HEK293 (cell line): ENCODE data around the gene NFKBIA.

Source experiments
- CTCF ChIA-PET: fragments of 350-600 bp; formaldehyde crosslinking; extraction: SDS; loops from one replicate; lab custom pipeline; 2021; ENCODE audit warnings: antibody characterized with exemption; lab: Yijun Ruan, JAX
- POLR2A ChIA-PET: fragments of 300-600 bp; formaldehyde crosslinking; extraction: SDS; loops from one replicate; lab custom pipeline; 2020; ENCODE audit warnings: antibody characterized with exemption, inconsistent platforms; lab: Yijun Ruan, JAX
- H3K27ac ChIP-seq: fragments of 200-500 bp; sonication (Bioruptor generic); 2 replicates; pipeline ENCODE4 v1.5.1; 2014; ENCODE audit warnings: low read depth, low read length, control low read depth, inconsistent platforms; ENCODE audit errors: extremely low read depth
- H3K36me3 ChIP-seq, 2 experiments: fragments of 200-500 bp in 1 of 2; sonication (Bioruptor generic) in 1 of 2; 1 replicate in 1 of 2; 2 replicates in 1 of 2; pipeline ENCODE4 v1.5.1; 2014 to 2017; ENCODE audit warnings: inconsistent platforms in 2 of 2, low read length in 2 of 2; ENCODE audit not compliant: control insufficient read depth in 2 of 2, insufficient read depth in 1 of 2
- H3K4me1 ChIP-seq: fragments of 200-500 bp; sonication (Bioruptor generic); 2 replicates; pipeline ENCODE4 v1.5.1; 2014; ENCODE audit warnings: mild to moderate bottlenecking, low read length, inconsistent platforms; ENCODE audit not compliant: control insufficient read depth, insufficient read depth
- H3K4me3 ChIP-seq: 2 replicates; pipeline ENCODE4 v1.5.1; 2011; ENCODE audit warnings: low read depth, mild to moderate bottlenecking, control low read depth, low read length, moderate library complexity
- H3K9me3 ChIP-seq: fragments of 200-500 bp; sonication (Bioruptor generic); 2 replicates; pipeline ENCODE4 v1.5.1; 2014; ENCODE audit warnings: low read depth, low read length, inconsistent platforms; ENCODE audit not compliant: control insufficient read depth, insufficient read depth
- AEBP2 ChIP-seq: fragments of 450-650 bp; formaldehyde crosslinking; IDR thresholded peaks from 2 replicates; pipeline ENCODE4 v1.5.1; 2016; ENCODE audit warnings: missing biosample characterization, missing genetic modification characterization, borderline replicate concordance
- GLIS1 ChIP-seq: fragments of 450-650 bp; formaldehyde crosslinking; IDR thresholded peaks from 2 replicates; pipeline ENCODE4 v1.5.1; 2016; ENCODE audit warnings: missing biosample characterization, missing genetic modification characterization
- MYNN ChIP-seq: fragments of 450-650 bp; formaldehyde crosslinking; IDR thresholded peaks from 2 replicates; pipeline ENCODE4 v1.5.1; 2016; ENCODE audit warnings: missing biosample characterization, missing genetic modification characterization, borderline replicate concordance
- PRDM1 ChIP-seq: fragments of 450-650 bp; formaldehyde crosslinking; IDR thresholded peaks from 2 replicates; pipeline ENCODE4; 2016; ENCODE audit warnings: missing biosample characterization, missing genetic modification characterization
- RBAK ChIP-seq: fragments of 450-650 bp; formaldehyde crosslinking; IDR thresholded peaks from 2 replicates; pipeline ENCODE4 v1.5.1; 2016; ENCODE audit warnings: missing biosample characterization, missing genetic modification characterization
- REST ChIP-seq: fragments of 450-650 bp; formaldehyde crosslinking; IDR thresholded peaks from 2 replicates; pipeline ENCODE4 v1.5.1; 2016; ENCODE audit warnings: missing biosample characterization, missing genetic modification characterization
- SP3 ChIP-seq: fragments of 450-650 bp; formaldehyde crosslinking; IDR thresholded peaks from 2 replicates; pipeline ENCODE4 v1.5.1; 2016; ENCODE audit warnings: missing biosample characterization, missing genetic modification characterization
- ZBTB11 ChIP-seq: fragments of 450-650 bp; formaldehyde crosslinking; conservative IDR thresholded peaks from 2 replicates; pipeline ENCODE4 v1.5.1; 2016; ENCODE audit warnings: low read depth, missing biosample characterization, missing genetic modification characterization
- ZBTB8A ChIP-seq: fragments of 450-650 bp; formaldehyde crosslinking; IDR thresholded peaks from 2 replicates; pipeline ENCODE4 v1.5.1; 2016; ENCODE audit warnings: missing biosample characterization, missing genetic modification characterization
- ZFP3 ChIP-seq: fragments of 450-650 bp; formaldehyde crosslinking; IDR thresholded peaks from 2 replicates; pipeline ENCODE4 v1.5.1; 2016; ENCODE audit warnings: low read depth, missing biosample characterization, missing genetic modification characterization
- ZNF112 ChIP-seq: fragments of 450-650 bp; formaldehyde crosslinking; IDR thresholded peaks from 2 replicates; pipeline ENCODE4 v1.5.0; 2017; ENCODE audit warnings: missing biosample characterization, missing genetic modification characterization
- ZNF132 ChIP-seq: fragments of 450-650 bp; formaldehyde crosslinking; IDR thresholded peaks from 2 replicates; pipeline ENCODE4 v1.5.1; 2017; ENCODE audit warnings: missing biosample characterization, missing genetic modification characterization, borderline replicate concordance
- ZNF157 ChIP-seq: fragments of 450-650 bp; formaldehyde crosslinking; IDR thresholded peaks from 2 replicates; pipeline ENCODE4 v1.5.1; 2016; ENCODE audit warnings: missing biosample characterization, missing genetic modification characterization
- ZNF174 ChIP-seq: fragments of 450-650 bp; formaldehyde crosslinking; IDR thresholded peaks from 2 replicates; pipeline ENCODE4 v1.5.0; 2017; ENCODE audit warnings: missing biosample characterization, mild to moderate bottlenecking, missing genetic modification characterization
- ZNF391 ChIP-seq: fragments of 450-650 bp; formaldehyde crosslinking; IDR thresholded peaks from 2 replicates; pipeline ENCODE4 v1.5.1; 2016; ENCODE audit warnings: low read depth, missing biosample characterization, missing genetic modification characterization, borderline replicate concordance
- ZNF423 ChIP-seq: fragments of 450-650 bp; formaldehyde crosslinking; IDR thresholded peaks from 2 replicates; pipeline ENCODE4 v1.5.1; 2016; ENCODE audit warnings: missing biosample characterization, missing genetic modification characterization
- ZNF501 ChIP-seq: fragments of 450-650 bp; formaldehyde crosslinking; IDR thresholded peaks from 2 replicates; pipeline ENCODE4 v1.5.1; 2016; ENCODE audit warnings: missing biosample characterization, missing genetic modification characterization
- ZNF843 ChIP-seq: fragments of 450-650 bp; formaldehyde crosslinking; IDR thresholded peaks from 2 replicates; pipeline ENCODE4 v1.5.1; 2016; ENCODE audit warnings: missing biosample characterization, missing genetic modification characterization

Gene NFKBIA

GRCh38 chr14:35385042-35385839, 19.3 kb downstream of the NFKBIA start (continued):
- TF ChIP-seq ZNF501 (no peak), AEBP2 (tag by site-specific recombination) (no peak), GLIS1 (tag by site-specific recombination) (peak; percentile 99), RBAK (tag by site-specific recombination) (no peak), ZNF423 (peak; percentile 65; the same call in 1 of the 2 replicates), ZBTB8A (tag by site-specific recombination) (peak; percentile 40; the same call in 1 of the 2 replicates), ZNF174 (tag by site-specific recombination) (no peak)

GRCh38 chr14:35384455-35385041, 20.0 kb downstream of the NFKBIA start:
- Histone ChIP-seq H3K4me3 (no peak overlapping the region), H3K9me3 (no peaks in the 10 kb centered on the region), H3K27ac (no peak overlapping the region), H3K4me1 (no peaks in the 10 kb centered on the region), H3K36me3 (no peaks in the 10 kb centered on the region)
- ChIA-PET CTCF (no interaction called here), POLR2A (interaction anchor here (1.4 kb wide), 1 partner anchor 20 kb away, joined by 16 read pairs; the partner anchor contains the start of gene NFKBIA)
- TF ChIP-seq AEBP2 (tag by site-specific recombination) (no peak), ZNF423 (no peak), ZNF391 (tag by site-specific recombination) (no peak), PRDM1 (no peak), ZNF112 (no peak), MYNN (tag by site-specific recombination) (no peak), REST (tag by site-specific recombination) (no peak), ZFP3 (tag by site-specific recombination) (no peak), ZBTB11 (tag by site-specific recombination) (no peak), ZNF157 (tag by site-specific recombination) (no peak), SP3 (tag by site-specific recombination) (no peak), ZNF132 (tag by site-specific recombination) (no peak), ZNF843 (tag by site-specific recombination) (no peak)
